HG02981 (cell line): ENCODE results near the gene SDHAF4.
"Not testable (repeated sequence)": the region's sequence is repeated elsewhere in the genome, so short reads cannot be mapped to it uniquely, and the experiment has no call there.

Experiments used
- ATAC-seq: cut with Tn5 transposase; IDR thresholded peaks from one replicate; pipeline ENCODE4 v1.9.1; 2021; ENCODE audit warnings: mild to moderate bottlenecking, moderate library complexity; ENCODE audit not compliant: unreplicated experiment

SDHAF4 gene

DNA sequence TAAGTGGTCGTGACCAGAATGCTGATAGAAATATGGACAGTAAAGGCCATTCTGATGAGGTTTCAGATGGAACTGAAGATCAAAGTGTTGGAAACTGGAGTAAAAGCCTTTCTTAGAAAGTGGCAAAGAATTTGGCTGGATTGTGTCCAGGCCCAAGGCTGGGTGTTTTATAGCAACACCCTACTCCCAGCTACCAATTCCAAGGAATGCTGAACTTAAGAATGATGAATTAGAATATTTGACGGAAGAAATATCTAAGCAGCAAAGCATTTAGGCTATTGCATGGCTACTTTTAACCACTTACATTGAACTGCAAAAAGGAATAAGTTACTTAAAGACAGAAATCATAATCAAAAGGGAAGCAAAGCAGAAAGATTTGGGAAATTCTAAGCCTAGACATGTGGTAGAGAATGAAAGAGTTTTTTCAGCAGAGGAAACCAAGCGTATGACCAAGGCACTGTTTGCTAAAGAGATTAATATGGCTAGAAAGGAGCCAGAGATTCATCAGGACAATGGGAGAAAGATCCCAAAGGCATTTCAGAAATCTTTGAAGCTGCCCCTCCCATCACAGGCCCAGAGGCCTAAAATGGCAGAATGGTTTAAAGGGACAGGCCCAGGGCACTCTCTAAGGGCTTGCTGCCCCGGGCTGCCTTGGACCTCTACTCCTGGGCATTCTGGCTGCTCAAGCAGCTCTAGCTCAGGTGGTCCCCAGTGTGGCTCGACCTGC, 25.8 kb downstream of the SDHAF4 start:
- ATAC-seq = no peak

DNA sequence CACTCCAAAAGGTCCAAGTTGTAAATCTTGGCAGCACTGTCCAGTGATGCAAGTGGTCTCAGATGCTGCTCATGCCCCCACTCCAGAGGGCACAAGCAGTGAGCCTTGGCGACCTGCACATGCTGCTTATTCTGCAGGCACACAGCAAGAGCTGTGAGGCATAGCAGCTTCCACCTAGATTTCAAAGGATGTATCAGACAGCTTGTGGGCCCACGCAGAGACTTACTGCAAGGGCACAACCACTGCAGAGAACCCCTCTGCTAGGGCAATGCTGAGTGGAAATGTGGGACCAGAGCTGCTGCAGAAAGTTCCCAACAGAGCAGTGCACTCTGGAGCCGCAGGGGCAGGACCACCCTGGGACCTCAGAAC, 26.4 kb downstream of the SDHAF4 start:
- no peak for ATAC-seq

DNA sequence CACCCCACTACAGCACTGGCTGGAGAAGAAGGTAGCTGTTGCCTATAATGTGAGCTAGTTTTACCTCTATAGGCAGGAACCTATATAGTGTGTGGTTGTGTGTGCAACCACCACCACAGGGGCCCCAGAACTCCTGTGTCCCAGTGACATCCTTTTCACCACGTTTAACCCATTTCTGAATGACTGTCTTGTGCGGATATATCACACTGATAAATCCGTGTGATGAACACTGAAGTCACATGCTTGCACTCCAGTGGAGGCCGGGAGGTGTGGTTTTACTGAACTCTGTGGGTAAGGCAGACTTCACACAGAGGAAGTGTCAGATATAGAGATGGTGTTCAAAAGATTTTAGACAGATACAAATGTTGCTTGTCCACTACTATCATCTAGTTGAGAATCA, 32.5 kb downstream of the SDHAF4 start:
- no peak for ATAC-seq

DNA sequence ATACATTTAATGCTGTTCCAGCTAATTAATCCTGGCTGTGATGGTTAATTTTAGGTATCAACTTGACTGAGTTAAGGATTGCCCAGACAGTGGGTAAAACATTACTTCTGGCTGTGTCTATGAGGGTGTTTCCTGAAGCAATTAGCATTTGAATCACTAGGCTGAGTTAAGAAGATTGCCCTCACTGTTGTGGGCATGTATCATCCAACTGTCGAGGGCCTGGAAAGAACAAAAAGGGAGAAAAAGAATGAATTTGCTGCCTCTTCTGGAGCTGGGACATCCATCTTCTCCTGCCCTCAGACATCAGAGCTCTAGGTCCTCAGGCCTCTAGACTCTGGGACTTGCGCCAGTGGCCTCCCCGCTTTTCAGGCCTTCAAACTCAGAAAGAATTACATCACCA, 34.3 kb downstream of the SDHAF4 start:
- ATAC-seq = no peak

DNA sequence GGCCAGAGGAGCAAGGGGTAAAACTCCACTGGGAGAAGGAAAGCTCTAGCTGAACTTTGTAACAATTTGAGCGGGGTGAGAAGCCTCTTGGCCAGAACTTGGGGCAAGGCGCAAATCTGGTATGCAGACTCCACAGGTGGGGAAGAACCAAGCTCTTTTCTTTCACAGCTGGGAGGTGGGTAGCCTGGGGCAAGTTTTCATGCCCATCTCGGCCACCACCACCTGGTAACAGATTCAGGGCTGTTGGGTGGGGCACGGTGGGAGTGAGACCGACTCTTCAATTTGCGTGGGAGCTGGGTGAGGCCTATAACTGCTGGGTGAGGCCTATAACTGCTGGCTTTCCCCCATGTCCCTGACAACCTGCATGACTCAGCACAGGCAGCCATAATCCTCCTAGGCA, 37.5 kb downstream of the SDHAF4 start:
- ATAC-seq = no peak

DNA sequence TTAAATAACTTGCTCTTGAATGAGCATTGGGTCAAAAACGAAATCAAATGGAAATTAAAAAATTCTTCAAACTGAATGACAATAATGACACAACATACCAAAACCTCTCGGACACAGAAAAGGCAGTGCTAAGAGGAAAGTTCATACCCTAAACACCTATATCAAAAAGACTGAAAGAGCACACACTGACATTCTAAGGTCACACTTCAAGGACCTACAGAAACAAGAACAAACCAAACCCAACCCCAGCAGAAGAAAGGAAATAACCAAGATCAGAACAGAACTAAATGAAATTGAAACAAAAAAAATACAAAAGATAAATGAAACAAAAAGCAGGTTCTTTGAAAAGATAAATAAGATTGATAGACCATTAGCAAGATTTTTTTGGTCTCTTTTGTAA, 40.6 kb downstream of the SDHAF4 start:
- ATAC-seq = not testable (repeated sequence)

DNA sequence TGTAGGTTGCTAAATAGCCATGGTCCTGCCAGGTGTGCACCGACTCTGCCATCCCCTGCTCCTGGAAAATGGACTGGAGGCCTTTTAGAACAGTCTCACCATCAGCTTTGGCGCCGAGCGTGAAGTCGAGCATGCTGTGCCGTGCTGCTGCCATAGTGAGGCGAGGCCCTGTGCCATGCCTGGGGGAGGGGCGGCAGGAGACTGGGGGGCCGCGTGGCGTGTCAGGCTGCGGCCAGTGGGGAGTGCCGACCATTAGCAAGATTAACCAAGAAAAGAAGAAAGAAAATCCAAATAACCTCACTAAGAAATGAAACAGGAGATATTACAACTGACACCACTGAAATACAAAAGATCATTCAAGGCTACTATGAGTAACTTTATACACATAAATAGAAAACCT, 42.5 kb downstream of the SDHAF4 start:
- not testable (repeated sequence) for ATAC-seq

DNA sequence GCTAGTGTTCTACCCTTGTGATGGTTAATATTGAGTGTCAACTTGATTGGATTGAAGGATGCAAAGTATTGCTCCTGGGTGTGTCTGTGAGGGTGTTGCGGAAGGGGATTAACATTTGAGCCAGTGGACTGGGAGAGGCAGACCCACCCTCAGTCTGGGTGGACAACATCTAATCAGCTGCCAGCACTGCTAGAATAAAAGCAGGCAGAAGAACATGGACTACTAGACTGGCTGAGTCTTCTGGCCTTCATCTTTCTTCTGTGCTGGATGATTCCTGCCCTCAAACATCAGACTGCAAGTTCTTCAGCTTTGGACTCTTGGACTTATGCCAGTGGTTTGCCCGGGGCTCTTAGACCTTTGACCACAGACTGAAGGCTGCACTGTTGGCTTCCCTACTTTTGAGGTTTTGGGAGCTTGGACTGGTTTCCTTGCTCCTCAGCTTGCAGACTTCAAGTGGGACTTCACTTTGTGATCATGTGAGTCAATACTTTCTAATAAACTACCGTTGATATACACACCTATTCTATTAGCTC, 50.1 kb downstream of the SDHAF4 start:
- ATAC-seq = no peak

DNA sequence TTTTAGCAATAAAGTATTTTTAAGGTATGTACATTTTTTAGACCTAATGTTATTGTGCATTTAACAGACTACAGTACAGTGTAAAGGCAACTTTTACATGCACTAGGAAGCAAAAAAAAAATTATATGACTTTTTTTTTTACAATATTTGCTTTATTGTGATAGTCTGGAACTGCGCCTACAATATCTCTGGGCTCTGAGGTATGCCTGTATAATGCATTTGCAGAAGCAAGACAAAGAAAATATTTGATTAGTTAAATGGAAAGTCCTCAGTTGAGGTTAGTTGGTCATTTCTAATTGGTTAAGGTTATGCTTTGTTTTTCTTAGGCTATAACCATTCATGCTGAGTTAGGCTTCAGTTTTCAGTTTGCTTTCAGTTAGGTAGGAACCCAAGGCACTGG, 54.0 kb downstream of the SDHAF4 start:
- ATAC-seq = no peak

DNA sequence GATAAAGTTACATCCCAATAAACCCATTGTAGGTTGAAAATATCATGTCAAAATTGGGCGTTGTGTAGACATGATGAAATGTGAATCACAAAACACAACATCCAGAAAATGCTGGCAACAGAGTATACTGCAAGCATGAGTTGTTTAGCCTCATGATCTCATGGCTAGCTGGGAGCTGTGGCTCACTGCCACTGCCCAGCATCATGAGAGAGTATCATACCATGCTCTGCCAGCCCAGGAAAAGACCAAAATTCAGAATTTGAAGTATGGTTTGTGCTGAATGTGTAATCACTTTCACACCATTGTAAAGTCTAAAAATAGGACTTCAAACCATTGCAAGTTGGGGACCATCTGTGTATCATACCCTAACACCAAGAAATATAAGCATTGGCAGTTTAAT, 55.7 kb downstream of the SDHAF4 start:
- ATAC-seq = no peak

DNA sequence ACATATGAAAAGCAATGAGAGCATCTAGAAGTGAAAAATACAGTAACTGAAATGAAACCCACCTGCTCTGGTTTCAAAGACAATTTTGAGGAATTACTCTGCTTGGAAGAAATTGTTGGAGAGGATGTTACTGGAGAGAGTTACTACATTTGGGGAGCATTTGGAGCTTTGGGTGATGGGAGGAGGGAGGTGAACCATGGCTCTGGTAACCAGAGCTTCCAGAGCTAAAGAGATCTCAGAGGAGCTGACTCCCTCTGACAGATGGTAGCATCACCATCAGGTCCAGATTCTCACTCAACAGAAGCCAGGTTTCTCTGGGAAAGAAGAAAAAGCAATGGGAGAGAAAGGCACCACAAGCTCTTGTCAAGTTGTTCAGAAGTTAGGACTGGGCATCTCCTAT, 58.7 kb downstream of the SDHAF4 start:
- ATAC-seq = no peak

DNA sequence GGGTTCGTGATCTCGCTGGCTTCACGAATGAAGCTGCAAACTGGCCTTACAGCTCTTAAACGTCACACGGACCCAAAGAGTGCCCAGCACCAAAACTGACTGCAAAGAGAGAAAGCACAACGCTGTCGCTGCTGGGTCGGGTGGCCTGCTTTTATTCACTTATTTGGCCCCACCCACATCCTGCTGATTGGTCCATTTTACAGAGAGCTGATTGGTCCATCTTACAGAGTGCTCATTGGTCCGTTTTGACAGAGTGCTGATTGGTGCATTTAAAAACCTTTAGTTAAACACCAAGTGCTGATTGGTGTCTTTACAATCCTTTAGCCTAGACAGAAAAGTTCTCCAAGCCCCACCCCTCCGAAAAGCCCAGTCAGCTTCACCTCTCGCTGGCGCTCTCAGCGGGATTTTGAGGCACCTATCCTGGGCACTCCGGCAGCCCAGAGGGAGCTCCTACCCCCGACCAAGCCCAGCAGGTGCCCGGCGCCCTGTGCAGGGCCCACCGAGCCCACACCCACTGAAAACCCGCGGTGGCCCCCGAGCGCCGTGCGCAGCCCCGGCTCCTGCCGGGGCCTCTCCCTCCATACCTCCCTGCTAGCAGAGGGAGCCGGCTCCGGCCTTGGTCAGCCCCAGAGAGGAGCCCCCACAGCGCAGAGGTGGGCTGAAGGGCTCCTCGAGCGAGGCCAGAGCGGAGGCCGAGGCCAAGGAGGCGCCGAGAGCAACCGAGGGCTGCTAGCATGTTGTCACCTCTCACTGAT, 60.9 kb downstream of the SDHAF4 start:
- ATAC-seq = no peak

DNA sequence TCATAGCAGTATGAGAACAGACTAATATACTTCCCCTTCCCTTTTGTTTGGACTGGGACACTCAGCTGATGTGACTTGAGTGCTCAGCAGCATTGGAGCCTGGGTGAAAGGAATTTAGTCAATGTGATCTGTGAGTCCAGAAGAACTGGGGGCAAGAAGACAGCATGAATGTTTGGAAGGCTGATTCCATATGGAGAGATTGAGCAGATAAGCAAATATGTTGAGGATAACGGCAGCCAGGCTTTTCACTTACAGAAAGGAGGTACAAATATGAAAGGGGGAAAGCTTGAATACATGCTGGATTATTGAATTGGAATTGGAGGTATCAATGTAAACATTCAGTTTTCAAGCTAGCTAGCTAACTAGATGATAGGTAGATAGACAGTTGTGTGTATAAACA, 63.2 kb downstream of the SDHAF4 start:
- ATAC-seq = no peak

DNA sequence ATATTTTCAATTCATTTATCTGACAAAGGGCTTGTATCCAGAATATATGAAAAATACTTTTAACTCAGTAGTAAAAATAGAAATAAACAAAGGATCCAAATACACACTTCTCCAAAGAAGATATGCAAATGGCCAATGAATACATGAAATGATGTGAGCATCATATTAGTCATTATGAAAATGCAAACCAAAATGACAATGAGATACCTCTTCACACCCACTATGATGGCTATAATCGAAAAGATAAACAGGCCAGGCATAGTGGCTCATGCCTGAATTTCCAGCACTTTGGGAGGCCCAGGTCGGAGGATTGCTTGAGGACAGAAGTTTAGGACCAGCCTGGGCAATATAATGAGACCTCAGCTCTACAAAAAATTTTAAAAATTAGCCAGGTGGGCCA, 67.1 kb downstream of the SDHAF4 start:
- ATAC-seq = no peak

DNA sequence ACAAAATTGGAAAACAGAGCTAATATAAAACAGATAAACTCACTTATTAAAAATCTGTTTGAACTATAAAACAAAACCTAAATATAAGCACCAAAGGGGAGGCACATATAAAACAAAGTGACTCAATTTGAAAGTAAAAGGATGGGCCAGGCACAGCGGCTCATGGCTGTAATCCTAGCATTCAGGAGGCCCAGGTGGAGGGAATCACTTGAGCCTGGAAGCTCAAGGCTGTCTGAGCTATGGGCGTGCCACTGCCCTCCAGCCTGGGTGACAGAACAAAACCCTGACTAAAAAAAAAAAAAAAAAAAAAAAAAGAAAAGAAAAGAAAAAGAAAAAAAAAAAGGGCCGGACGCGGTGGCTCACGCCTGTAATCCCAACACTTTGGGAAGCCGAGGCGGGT, 69.9 kb downstream of the SDHAF4 start:
- no peak for ATAC-seq

DNA sequence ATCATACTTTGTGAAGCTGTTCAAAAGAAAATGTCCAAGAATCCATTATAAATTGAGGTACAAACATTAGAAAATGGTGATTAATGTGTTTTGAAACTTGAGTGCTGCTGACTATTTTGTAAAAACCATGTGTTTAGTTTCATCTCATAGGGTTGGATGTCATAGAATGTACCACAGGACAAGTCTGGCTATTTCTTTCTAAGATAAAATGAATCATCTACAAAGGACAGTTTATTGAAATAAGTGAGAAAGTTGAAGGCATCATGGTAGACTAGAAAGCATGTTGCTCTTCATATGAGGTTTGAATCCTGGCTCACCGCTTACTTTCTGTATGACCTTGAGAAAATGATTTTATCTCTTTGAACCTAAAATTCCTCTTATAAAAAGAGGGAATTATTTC, 71.7 kb downstream of the SDHAF4 start:
- ATAC-seq = no peak
